Fibroblast of gingiva (primary cell): Measurements from ENCODE around the gene PSAT1.

ENCODE experiments used
- DNase-seq: peaks from one replicate; pipeline ENCODE4 v3.0.0-alpha.2; 2011; ENCODE audit warnings: low read depth

The PSAT1 gene

GRCh38 chr9:78319197-78320029 lies 22.5 kb downstream of the PSAT1 start:
- no peak for DNase-seq

DNA sequence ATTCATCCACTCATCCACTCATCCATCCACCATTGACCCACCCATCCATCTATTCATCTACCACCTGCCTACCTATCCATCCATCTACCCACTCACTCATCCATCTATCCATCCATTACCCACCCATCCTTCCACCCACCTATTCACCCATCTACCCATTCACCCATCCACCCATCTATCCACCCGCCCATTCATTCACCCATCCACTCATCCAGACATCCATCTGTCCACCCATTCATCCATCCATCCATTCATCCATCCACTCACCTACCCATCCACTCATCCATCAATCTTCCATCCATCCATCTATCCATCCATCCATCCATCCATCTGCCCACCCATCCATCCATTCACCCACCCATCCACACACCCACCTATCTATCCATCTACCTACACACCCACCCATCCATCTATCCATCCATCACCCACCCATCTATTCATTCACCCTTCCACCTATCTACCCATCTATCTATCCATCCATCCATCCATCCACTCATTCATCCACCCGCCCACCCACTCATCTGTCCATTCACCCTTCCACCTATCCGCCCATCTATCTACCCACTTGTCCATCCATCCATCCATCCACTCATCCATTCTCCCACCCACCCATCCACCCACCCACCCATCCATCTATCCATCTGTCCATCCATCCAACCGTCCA lies 23.2 kb downstream of the PSAT1 start:
- DNase-seq: no peak

GRCh38 chr9:78320875-78321496 lies 24.1 kb downstream of the PSAT1 start:
- DNase-seq: no peak

- no peak for DNase-seq
These were observed 24.6 kb downstream of the PSAT1 start for GRCh38 chr9:78321505-78321904.

DNA sequence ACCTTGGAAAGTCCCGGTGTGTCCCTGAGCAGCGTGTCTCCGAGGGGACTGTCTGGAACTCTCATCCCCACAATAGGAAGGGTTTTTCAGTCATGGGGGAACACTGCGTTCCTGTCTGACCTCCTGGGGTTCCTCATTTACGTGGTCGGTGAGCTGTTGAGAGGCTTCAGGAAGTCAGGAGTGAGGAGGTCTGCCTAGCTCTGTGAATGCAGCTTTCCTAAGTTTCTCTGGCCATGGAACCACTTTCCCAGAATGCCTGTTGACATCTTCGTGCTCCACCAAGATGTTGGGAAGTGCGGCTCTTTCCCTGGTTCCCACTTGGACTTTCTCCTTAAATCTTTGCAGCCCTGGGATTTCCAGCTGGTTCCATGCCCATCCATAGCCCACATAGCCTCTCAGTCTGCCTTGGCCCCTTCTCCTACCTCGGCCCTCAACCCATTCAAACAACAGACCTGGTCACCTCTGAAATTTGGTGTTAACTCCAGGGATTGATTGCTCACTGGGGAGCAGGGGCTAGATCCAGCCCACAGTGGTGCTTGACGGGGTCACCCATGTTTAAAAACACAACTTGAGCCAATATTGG lies 27.2 kb downstream of the PSAT1 start:
- no peak for DNase-seq

- DNase-seq: no peak
These were observed 27.8 kb downstream of the PSAT1 start for GRCh38 chr9:78324682-78325081.

- DNase-seq: peak; percentile 44
These were observed 28.4 kb downstream of the PSAT1 start for GRCh38 chr9:78325343-78325742.

DNA sequence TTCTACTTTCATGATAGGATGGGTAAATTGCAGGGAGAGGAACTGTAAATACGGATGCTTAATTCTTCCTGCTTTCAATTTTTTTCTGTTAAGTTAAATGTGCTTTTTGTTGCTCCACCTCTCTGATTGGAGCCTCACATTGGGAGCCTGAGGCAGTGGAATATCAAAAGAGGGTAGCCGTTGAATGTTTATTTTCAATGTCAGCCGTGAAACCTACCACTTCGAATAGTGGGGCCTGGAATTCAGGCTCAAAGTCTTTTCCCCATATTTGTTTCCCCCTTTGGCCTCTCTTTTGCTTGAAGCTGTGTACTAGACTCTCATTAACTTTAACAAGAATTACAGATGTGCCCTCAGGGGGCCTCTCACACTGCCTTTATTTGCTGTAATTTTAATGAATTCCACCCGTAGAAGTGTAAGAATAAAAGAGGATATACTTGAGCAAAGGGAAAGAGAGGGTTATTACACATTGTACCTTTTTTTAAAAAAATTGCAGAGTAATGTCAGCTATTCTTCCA lies 29.0 kb downstream of the PSAT1 start:
- no peak for DNase-seq

GRCh38 chr9:78326564-78326963 lies 29.6 kb downstream of the PSAT1 start:
- DNase-seq: no peak

- no peak for DNase-seq
These were observed 35.5 kb downstream of the PSAT1 start for GRCh38 chr9:78332381-78332780.

DNA sequence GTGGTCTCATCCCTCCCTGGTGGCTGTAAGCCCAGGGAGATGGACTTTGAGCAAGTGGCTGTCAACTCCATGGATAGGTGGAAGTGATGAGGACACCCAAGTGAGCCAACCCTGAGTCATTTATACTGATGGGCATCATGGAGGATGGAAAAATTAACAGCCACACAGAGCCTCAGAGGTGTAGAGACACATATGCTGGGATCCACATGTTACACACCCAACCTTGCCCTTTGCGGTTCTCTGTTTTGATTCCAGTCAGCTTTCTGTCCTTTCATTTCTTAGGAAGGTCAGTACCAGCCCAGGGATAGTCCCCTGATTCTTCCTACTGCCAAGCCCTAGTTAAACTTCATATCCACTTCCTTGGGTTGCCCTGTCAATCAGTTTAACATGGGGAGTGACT lies 51.9 kb downstream of the PSAT1 start:
- no peak for DNase-seq

GRCh38 chr9:78351816-78352215 lies 54.9 kb downstream of the PSAT1 start:
- no peak for DNase-seq

DNA sequence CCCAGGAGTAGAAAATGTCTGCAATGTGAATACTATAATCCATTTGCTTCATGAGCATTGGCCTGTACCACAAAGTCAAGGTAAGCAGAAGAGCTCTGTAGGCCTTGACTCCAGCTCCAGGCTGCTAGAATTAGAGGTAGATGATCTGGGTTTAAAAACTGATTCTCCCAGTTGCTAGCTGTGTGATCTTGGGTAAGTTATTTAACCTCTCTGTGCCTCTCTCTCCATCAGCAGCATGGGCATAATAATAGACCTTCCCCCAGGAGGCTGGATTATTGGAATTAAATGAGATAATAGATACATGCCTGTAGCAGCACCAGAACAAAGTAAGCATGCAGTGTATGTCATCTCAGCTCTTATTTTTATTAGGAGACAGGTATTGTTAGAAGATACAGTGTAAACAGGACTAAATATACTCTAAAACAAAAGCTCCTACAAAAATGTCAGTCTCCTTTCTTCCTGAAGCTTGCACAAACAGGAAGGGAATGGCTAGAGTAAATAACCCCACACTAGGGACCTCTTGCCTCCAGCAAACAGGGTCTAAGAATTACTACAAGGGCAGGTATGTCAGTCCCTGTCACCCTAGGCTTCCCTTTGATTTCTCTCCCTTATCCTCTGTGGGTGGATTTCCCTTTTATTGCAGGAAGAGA lies 57.5 kb downstream of the PSAT1 start:
- no peak for DNase-seq

DNA sequence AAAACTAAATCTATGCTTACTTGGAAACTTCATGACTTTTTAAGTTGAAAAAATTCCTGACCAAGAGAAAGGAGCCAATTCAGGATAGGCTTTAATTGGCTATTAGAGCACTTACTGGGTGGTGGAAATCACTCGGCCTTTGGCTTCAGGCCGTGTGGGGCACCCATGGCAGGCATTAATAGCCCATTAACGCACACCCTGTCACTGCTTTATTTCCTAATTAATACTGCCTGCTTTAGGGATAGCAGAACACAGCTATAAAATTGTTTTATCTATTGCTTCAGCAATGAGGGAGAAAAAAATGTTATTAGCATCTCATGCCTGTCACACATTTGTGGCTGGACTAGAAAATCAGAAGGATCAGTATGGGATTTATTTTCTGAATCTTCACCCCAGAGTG lies 58.1 kb downstream of the PSAT1 start:
- no peak for DNase-seq

- no peak for DNase-seq
These were observed 59.7 kb downstream of the PSAT1 start for GRCh38 chr9:78356634-78357033.

GRCh38 chr9:78357165-78357873 lies 60.4 kb downstream of the PSAT1 start:
- DNase-seq: no peak

DNA sequence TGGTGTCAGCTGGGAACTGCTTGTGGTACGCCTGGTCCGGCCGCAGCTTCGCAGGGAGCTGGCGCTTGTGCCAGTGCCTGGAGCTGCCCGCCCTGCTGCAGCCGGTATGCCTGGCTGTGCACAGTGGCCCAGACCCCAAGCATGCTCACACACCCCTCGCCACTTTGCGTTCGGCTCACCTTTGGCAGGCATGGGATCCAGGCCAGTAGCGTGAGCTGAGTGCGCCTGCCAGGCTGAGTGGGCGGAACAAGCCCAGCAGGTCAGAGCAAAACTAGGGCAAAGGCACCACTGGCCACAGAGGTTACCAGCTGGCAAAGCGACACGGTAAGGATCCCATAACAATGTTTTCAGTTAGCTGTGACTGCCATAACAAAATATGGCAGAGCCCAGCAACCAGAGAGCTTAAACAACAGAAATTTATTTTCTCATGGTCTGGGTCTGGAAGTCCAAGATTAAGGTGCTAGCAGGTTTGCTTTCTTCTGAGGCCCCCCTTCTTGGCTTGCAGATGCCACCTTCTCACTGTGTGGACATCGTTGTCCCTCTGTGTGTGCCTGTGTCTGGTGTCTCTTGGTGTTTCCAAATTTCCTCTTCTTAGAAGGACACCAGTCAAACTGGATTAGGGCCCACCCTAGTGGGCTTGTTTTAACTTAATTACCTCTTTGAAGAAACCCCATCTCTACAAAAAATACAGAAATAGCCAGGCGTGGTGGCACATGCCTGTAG lies 61.6 kb downstream of the PSAT1 start:
- DNase-seq: no peak

DNA sequence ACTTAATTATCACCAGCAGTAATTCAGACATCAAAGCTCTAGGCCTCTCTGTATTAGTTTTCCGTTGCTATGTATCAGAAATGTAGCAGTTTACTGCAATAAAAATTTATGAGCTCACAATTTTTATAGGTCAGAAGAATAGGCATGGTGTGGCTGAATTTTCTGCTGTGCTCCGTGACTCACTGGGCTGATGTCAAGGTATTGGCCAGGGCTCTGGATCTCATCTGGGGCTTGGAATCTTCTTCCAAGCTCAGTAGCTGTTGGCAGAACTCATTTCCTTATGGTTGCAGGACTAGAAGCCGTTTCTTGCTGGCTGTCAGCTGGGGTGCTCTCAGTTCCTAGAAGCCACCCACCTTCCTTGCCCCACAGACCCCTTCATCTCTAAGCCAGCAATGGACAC lies 66.3 kb downstream of the PSAT1 start:
- DNase-seq: peak; percentile 30

- peak; percentile 9 for DNase-seq
These were observed 69.1 kb downstream of the PSAT1 start for GRCh38 chr9:78365748-78366697.

DNA sequence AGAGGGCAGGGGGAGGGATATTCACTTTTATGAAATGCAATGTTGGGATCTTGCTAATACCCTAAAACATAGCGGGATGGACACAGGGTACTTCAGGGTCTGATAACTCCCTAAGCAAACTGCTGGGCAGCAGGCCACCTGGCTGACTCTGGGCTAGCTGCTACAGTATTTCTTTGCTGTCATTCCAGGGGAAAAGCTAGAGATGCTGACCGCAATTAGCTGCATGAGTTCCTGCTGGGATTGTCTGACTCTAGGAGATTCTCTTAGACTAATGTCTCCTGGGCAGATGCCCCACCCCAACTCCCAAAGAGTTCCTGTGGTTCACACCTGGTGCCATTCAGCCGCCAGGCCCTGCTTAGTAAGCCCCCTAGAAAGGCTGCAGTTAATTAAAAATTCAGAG lies 69.9 kb downstream of the PSAT1 start:
- DNase-seq: no peak
